CD14-positive monocyte (primary cell): Measurements from ENCODE around the gene PPFIBP1. TPM values are rescaled to one million over a fixed set of nuclear protein-coding genes. Genes with fewer than 3 reads are reported as not detected.

Source experiments
- DNase-seq, 3 donors: peaks; one replicate each; pipeline ENCODE4 v3.0.0-alpha.2; 2011 to 2022
- H2AFZ ChIP-seq: 2 replicates; pipeline ENCODE4 v1.6.0; 2012; ENCODE audit warnings: mild to moderate bottlenecking, low read depth, low read length, inconsistent platforms; ENCODE audit not compliant: insufficient read depth, poor library complexity, severe bottlenecking
- H3K27ac ChIP-seq, 2 donors: 1 replicate in 1 of 2; 2 replicates in 1 of 2; pipeline ENCODE4 v1.5.1; 2012 to 2013; ENCODE audit warnings: low read length in 2 of 2, control low read depth in 1 of 2, inconsistent platforms in 1 of 2, low read depth in 1 of 2, mild to moderate bottlenecking in 1 of 2
- H3K27me3 ChIP-seq, 2 donors: one replicate each; pipeline versions ENCODE4 v1.6.0 to v1.6.1; 2011 to 2013; ENCODE audit warnings: low read length in 2 of 2; ENCODE audit not compliant: control insufficient read depth in 2 of 2, insufficient read depth in 2 of 2
- H3K36me3 ChIP-seq, 2 donors: replicated peaks in 1 of 2; 1 replicate in 1 of 2; 2 replicates in 1 of 2; pipeline versions ENCODE4 v1.5.1 to v1.6.1; 2012 to 2013; ENCODE audit warnings: low read length in 2 of 2, control low read depth in 1 of 2, inconsistent platforms in 1 of 2, mild to moderate bottlenecking in 1 of 2; ENCODE audit not compliant: insufficient read depth in 2 of 2, control insufficient read depth in 1 of 2
- H3K4me1 ChIP-seq, 2 donors: 1 replicate in 1 of 2; 2 replicates in 1 of 2; pipeline versions ENCODE4 v1.5.1 to v1.6.1; 2012 to 2013; ENCODE audit warnings: low read length in 2 of 2, control low read depth in 1 of 2, inconsistent platforms in 1 of 2, mild to moderate bottlenecking in 1 of 2, moderate library complexity in 1 of 2; ENCODE audit not compliant: insufficient read depth in 2 of 2, control insufficient read depth in 1 of 2
- H3K4me2 ChIP-seq: replicated peaks from 2 replicates; pipeline ENCODE3; 2012; ENCODE audit warnings: low read length, moderate library complexity, mild to moderate bottlenecking; ENCODE audit not compliant: poor library complexity, severe bottlenecking; ENCODE audit errors: extremely low read depth
- H3K4me3 ChIP-seq, 3 experiments: fragments of 200-600 bp in 1 of 3; sonication (generic) in 1 of 3; replicated peaks in 1 of 3; 1 replicate in 2 of 3; 2 replicates in 1 of 3; pipeline ENCODE4 v1.5.1; 2011 to 2013; ENCODE audit warnings: low read length in 3 of 3, mild to moderate bottlenecking in 3 of 3, control low read depth in 2 of 3, low read depth in 2 of 3, inconsistent platforms in 1 of 3, moderate library complexity in 1 of 3
- H3K79me2 ChIP-seq: 2 replicates; pipeline ENCODE4 v1.6.0; 2012; ENCODE audit warnings: mild to moderate bottlenecking, control low read depth, inconsistent platforms, low read length, moderate library complexity; ENCODE audit not compliant: insufficient read depth
- H3K9ac ChIP-seq: 2 replicates; pipeline ENCODE4 v1.6.0; 2017; ENCODE audit warnings: low read length, mild to moderate bottlenecking; ENCODE audit not compliant: insufficient read depth, poor library complexity, severe bottlenecking
- H3K9me3 ChIP-seq, 2 donors: replicated peaks in 1 of 2; 1 replicate in 1 of 2; 2 replicates in 1 of 2; pipeline versions ENCODE4 v1.5.1 to v1.6.1; 2012 to 2013; ENCODE audit warnings: low read length in 2 of 2, control low read depth in 1 of 2; ENCODE audit not compliant: control insufficient read depth in 1 of 2, insufficient read depth in 1 of 2
- H4K20me1 ChIP-seq: 2 replicates; pipeline ENCODE4 v1.6.0; 2012; ENCODE audit warnings: mild to moderate bottlenecking, low read length, control low read depth, moderate library complexity; ENCODE audit not compliant: insufficient read depth
- H3K27ac Mint-ChIP-seq, 7 donors: one replicate each; pipeline ENCODE4 v1.8.0; 2020; ENCODE audit warnings: mild to moderate bottlenecking in 7 of 7, mixed read lengths in 7 of 7, moderate library complexity in 6 of 7, inconsistent platforms in 2 of 7
- H3K27me3 Mint-ChIP-seq, 3 donors: one replicate each; pipeline ENCODE4 v1.8.0; 2021 to 2022; ENCODE audit warnings: low read depth in 3 of 3, mild to moderate bottlenecking in 3 of 3, mixed read lengths in 3 of 3, moderate library complexity in 3 of 3, inconsistent platforms in 1 of 3
- H3K36me3 Mint-ChIP-seq, 2 donors: one replicate each; pipeline ENCODE4 v1.8.0; 2020; ENCODE audit warnings: mixed read lengths in 2 of 2, inconsistent platforms in 1 of 2, mild to moderate bottlenecking in 1 of 2
- H3K4me1 Mint-ChIP-seq: one replicate; pipeline ENCODE4 v1.8.0; 2020; ENCODE audit warnings: mild to moderate bottlenecking, mixed read lengths
- H3K4me3 Mint-ChIP-seq, 2 donors: one replicate each; pipeline ENCODE4 v1.8.0; 2020; ENCODE audit warnings: mild to moderate bottlenecking in 2 of 2, mixed read lengths in 2 of 2, moderate library complexity in 1 of 2
- H3K9me3 Mint-ChIP-seq, 7 donors: one replicate each; pipeline ENCODE4 v1.8.0; 2020 to 2022; ENCODE audit warnings: mixed read lengths in 7 of 7, mild to moderate bottlenecking in 6 of 7, moderate library complexity in 6 of 7, inconsistent platforms in 2 of 7
- WGBS: methylation state at CpG from one replicate; pipeline ENCODE4 v1.1.5; 2013; ENCODE audit warnings: missing lambda C conversion rate; ENCODE audit not compliant: insufficient coverage; 5-methylcytosine and 5-hydroxymethylcytosine counted together
- intact Hi-C, 2 donors: fragments of 100-400 bp; cut with micrococcal nuclease; formaldehyde crosslinking; loops; one replicate each; pipeline versions ENCODE4 v1.15.0 to v1.15.1; 2023
- polyA plus RNA-seq, 3 donors: library from polyadenylated mRNA; depleted of rRNA in 1 of 3; unstranded in 2 of 3; stranded (reverse) in 1 of 3; fragments of 300-500 nt in 2 of 3; fragments of >200 nt in 1 of 3; fragmentation: Illumina TruSeq in 2 of 3; gene quantifications; 1 replicate in 2 of 3; 2 replicates in 1 of 3; pipeline ENCODE4 v1.2.3, GENCODE V29; 2012 to 2021
- TF ChIP-seq, protein P1 (sequence below): fragments of 200-600 bp; IDR thresholded peaks from one replicate; pipeline ENCODE4 v1.8.0; 2022; ENCODE audit warnings: antibody characterized with exemption, mild to moderate bottlenecking

PPFIBP1 gene
- polyA plus RNA-seq, 3 donors = 0.25 to 0.79 (median 0.53) TPM

- no peaks in the 10 kb centered on the region for H3K4me1 ChIP-seq
- intact Hi-C loops = no loop called here
- no peaks in the 10 kb centered on the region for H3K4me1 Mint-ChIP-seq
- no peak overlapping the region for H3K4me2 ChIP-seq
- H3K36me3 Mint-ChIP-seq = no peaks in the 10 kb centered on the region
- H3K27ac Mint-ChIP-seq = no peak overlapping the region
- no peaks in the 10 kb centered on the region for H3K9me3 ChIP-seq
- H3K9me3 Mint-ChIP-seq = peaks cover 0 to 2% (median 0%) of the 10 kb centered on the region in 7 donors
- no peak overlapping the region for H2AFZ ChIP-seq
- TF ChIP-seq, protein P1, sequence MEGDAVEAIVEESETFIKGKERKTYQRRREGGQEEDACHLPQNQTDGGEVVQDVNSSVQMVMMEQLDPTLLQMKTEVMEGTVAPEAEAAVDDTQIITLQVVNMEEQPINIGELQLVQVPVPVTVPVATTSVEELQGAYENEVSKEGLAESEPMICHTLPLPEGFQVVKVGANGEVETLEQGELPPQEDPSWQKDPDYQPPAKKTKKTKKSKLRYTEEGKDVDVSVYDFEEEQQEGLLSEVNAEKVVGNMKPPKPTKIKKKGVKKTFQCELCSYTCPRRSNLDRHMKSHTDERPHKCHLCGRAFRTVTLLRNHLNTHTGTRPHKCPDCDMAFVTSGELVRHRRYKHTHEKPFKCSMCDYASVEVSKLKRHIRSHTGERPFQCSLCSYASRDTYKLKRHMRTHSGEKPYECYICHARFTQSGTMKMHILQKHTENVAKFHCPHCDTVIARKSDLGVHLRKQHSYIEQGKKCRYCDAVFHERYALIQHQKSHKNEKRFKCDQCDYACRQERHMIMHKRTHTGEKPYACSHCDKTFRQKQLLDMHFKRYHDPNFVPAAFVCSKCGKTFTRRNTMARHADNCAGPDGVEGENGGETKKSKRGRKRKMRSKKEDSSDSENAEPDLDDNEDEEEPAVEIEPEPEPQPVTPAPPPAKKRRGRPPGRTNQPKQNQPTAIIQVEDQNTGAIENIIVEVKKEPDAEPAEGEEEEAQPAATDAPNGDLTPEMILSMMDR = no peak
- 86% methylated on average over 4 of the region's 4 CpGs for WGBS
- no peaks in the 10 kb centered on the region for H4K20me1 ChIP-seq
- H3K9ac ChIP-seq = no peak overlapping the region
- no peak overlapping the region for H3K4me3 ChIP-seq
- H3K27ac ChIP-seq = no peak overlapping the region
- no peaks in the 10 kb centered on the region for H3K36me3 ChIP-seq
- H3K4me3 Mint-ChIP-seq = no peak overlapping the region
- DNase-seq = no peak
- peaks cover 0 to 2% (median 0%) of the 10 kb centered on the region in 3 donors for H3K27me3 Mint-ChIP-seq
- H3K27me3 ChIP-seq = no peaks in the 10 kb centered on the region
- H3K79me2 ChIP-seq = no peaks in the 10 kb centered on the region
Observed at GRCh38 chr12:27516625-27517024, 7.4 kb upstream of the PPFIBP1 start.

DNA sequence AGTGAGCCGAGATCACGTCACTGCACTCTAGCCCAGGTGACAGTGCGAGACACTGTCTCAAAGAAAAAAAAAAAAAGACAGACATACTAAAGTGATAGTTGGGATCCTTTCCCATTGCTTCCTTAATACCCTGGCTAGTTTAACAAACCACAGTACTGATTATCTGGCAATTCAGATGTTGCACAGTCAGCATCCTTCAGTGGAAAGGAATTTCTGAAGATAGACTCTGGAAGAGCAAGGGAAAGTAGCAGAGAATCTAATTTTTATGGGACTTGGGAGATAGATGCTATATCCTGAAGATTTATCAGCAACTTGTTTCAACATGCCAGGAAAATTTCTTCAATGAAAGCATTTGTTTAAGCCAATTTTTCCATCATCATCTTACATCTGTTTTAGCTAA, 6.5 kb upstream of the PPFIBP1 start:
- Histone ChIP-seq H2AFZ (no peak overlapping the region), H3K27ac (no peak overlapping the region), H3K4me1 (no peaks in the 10 kb centered on the region), H4K20me1 (no peaks in the 10 kb centered on the region), H3K9ac (no peak overlapping the region), H3K79me2 (no peaks in the 10 kb centered on the region), H3K4me3 (no peak overlapping the region), H3K27me3 (no peaks in the 10 kb centered on the region), H3K4me2 (no peak overlapping the region), H3K9me3 (no peaks in the 10 kb centered on the region), H3K36me3 (no peaks in the 10 kb centered on the region)
- Mint-ChIP-seq H3K4me3 (no peak overlapping the region), H3K4me1 (no peaks in the 10 kb centered on the region), H3K27me3 (peaks cover 0 to 2% (median 0%) of the 10 kb centered on the region in 3 donors), H3K36me3 (no peaks in the 10 kb centered on the region), H3K9me3 (peaks cover 0 to 2% (median 0%) of the 10 kb centered on the region in 7 donors), H3K27ac (no peak overlapping the region)
- no peak for DNase-seq
- 88% methylated on average over 3 of the region's 3 CpGs for WGBS
- intact Hi-C loops = no loop called here
- TF ChIP-seq, protein P1 = no peak
